GM19025 (cell line): Measurements from ENCODE around the gene NARF.

Experiments used
- ATAC-seq: cut with Tn5 transposase; IDR thresholded peaks from one replicate; pipeline ENCODE4 v1.9.1; 2021; ENCODE audit warnings: mild to moderate bottlenecking, low read depth, moderate library complexity; ENCODE audit not compliant: unreplicated experiment

NARF gene

GRCh38 chr17:82470065-82470464 is 11.5 kb downstream of the NARF start:
- no peak for ATAC-seq

- ATAC-seq: no peak
Measured at GRCh38 chr17:82474223-82475010, 15.9 kb downstream of the NARF start.

- ATAC-seq: no peak
Measured at GRCh38 chr17:82475458-82475857, 16.9 kb downstream of the NARF start.

GRCh38 chr17:82477934-82478333 is 19.4 kb downstream of the NARF start:
- ATAC-seq: no peak

- no peak for ATAC-seq
Measured at GRCh38 chr17:82479602-82480001, 21.1 kb downstream of the NARF start.

- no peak for ATAC-seq
Measured at GRCh38 chr17:82480318-82480717, 21.8 kb downstream of the NARF start.

GRCh38 chr17:82483204-82483660 is 24.7 kb downstream of the NARF start:
- ATAC-seq: no peak

- ATAC-seq: no peak
Measured at GRCh38 chr17:82483836-82484235, 25.3 kb downstream of the NARF start.

GRCh38 chr17:82486231-82487094 is 27.9 kb downstream of the NARF start:
- ATAC-seq: no peak

GRCh38 chr17:82487910-82488309 is 29.4 kb downstream of the NARF start:
- ATAC-seq: no peak

GRCh38 chr17:82489117-82489516 is 30.6 kb downstream of the NARF start:
- ATAC-seq: no peak

GRCh38 chr17:82489851-82490511 is 31.4 kb downstream of the NARF start:
- ATAC-seq: no peak

GRCh38 chr17:82490512-82491195 is 32.1 kb downstream of the NARF start:
- no peak for ATAC-seq

- ATAC-seq: no peak
Measured at GRCh38 chr17:82491196-82491530, 32.6 kb downstream of the NARF start.

- no peak for ATAC-seq
Measured at GRCh38 chr17:82491533-82491932, 33.0 kb downstream of the NARF start.

- ATAC-seq: no peak
Measured at GRCh38 chr17:82492643-82493225, 34.2 kb downstream of the NARF start.

GRCh38 chr17:82493226-82493781 is 34.8 kb downstream of the NARF start:
- ATAC-seq: no peak

GRCh38 chr17:82494236-82495055 is 35.9 kb downstream of the NARF start:
- peak; percentile 56 for ATAC-seq
